ENCODE results near the gene ATAD3C.
"Not testable (repeated sequence)": the region's sequence is repeated elsewhere in the genome, so short reads cannot be mapped to it uniquely, and the experiment has no call there.

The ATAD3C gene

GRCh38 chr1:1489231-1489630 lies 39.7 kb downstream of the ATAD3C start:
- TF ChIP-seq CTCF (IDR thresholded peaks at IDR 0.05; ENCODE audit: low read depth, low read length), result no peak
- no peak overlapping the region for H3K4me3 ChIP-seq (ENCODE audit: low read depth, low read length)

GRCh38 chr1:1489861-1490260 lies 40.4 kb downstream of the ATAD3C start:
- TF ChIP-seq CTCF (IDR thresholded peaks at IDR 0.05; ENCODE audit: low read depth, low read length), result no peak
- no peak overlapping the region for H3K4me3 ChIP-seq (ENCODE audit: low read depth, low read length)

- no peak for TF ChIP-seq CTCF (IDR thresholded peaks at IDR 0.05; ENCODE audit: low read depth, low read length)
- H3K4me3 ChIP-seq (ENCODE audit: low read depth, low read length), result no peak overlapping the region
These were observed 41.2 kb downstream of the ATAD3C start for GRCh38 chr1:1490633-1491230.

GRCh38 chr1:1491601-1492000 lies 42.1 kb downstream of the ATAD3C start:
- no peak overlapping the region for H3K4me3 ChIP-seq (ENCODE audit: low read depth, low read length)
- TF ChIP-seq CTCF (IDR thresholded peaks at IDR 0.05; ENCODE audit: low read depth, low read length), result no peak

- not testable (repeated sequence) for H3K4me3 ChIP-seq (ENCODE audit: low read depth, low read length)
These were observed 44.8 kb downstream of the ATAD3C start for GRCh38 chr1:1494311-1494710.

- not testable (repeated sequence) for H3K4me3 ChIP-seq (ENCODE audit: low read depth, low read length)
These were observed 46.0 kb downstream of the ATAD3C start for GRCh38 chr1:1495461-1495975.

GRCh38 chr1:1504777-1505365 lies 55.4 kb downstream of the ATAD3C start:
- TF ChIP-seq CTCF (IDR thresholded peaks at IDR 0.05; ENCODE audit: low read depth, low read length), result peak; percentile 23; the same call in 1 of the 2 replicates
- not testable (repeated sequence) for H3K4me3 ChIP-seq (ENCODE audit: low read depth, low read length)

GRCh38 chr1:1505366-1505798 lies 55.9 kb downstream of the ATAD3C start:
- not testable (repeated sequence) for H3K4me3 ChIP-seq (ENCODE audit: low read depth, low read length)

GRCh38 chr1:1505801-1506200 lies 56.3 kb downstream of the ATAD3C start:
- H3K4me3 ChIP-seq (ENCODE audit: low read depth, low read length), result not testable (repeated sequence)

Data from WI38 (cell line).